ENCODE measurements around the gene ZSCAN16. TPM values are rescaled to one million over a fixed set of nuclear protein-coding genes. Genes with fewer than 3 reads are reported as not detected.

Gene ZSCAN16
- total and polyA plus RNA-seq, 2 experiments from 2014 or later, result 4.7 to 12.9 TPM

GRCh38 chr6:28081486-28081751 is 43.0 kb upstream of the ZSCAN16 start:
- no peak; the same call in 2 of the 3 replicates for ATAC-seq
- H3K4me1 ChIP-seq (ENCODE audit: insufficient read depth), result no peaks in the 10 kb centered on the region
- Mint-ChIP-seq H3K27ac (peak overlapping the region; percentile 98), H3K4me3 (peak overlapping the region; percentile 84), H3K27me3 (ENCODE audit: insufficient read depth, low read depth, poor library complexity) (peaks cover 14% of the 10 kb centered on the region), H3K4me1 (peaks cover 4% of the 10 kb centered on the region), H3K36me3 (ENCODE audit: low read depth) (peaks cover 47% of the 10 kb centered on the region), H3K9me3 (peaks cover 37% of the 10 kb centered on the region)
- H3K79me2 ChIP-seq (replicated peaks; ENCODE audit: insufficient read depth), result peaks cover 23% of the 10 kb centered on the region
- no peaks in the 10 kb centered on the region for H3K27me3 ChIP-seq (ENCODE audit: insufficient read depth)
- 0 out of 2 replicates have a peak, but pooled peaks cover 7% of the 10 kb centered on the region for H3K9me2 ChIP-seq (ENCODE audit: insufficient read depth)
- no peak overlapping the region for H3K27ac ChIP-seq (ENCODE audit: low read depth)
- no peak for DNase-seq (ENCODE audit: low spot score)
- TF ChIP-seq REST (IDR thresholded peaks at IDR 0.05; ENCODE audit: unreplicated experiment), result no peak
- TF ChIP-seq EZH2 (IDR thresholded peaks at IDR 0.05; ENCODE audit: low read depth, unreplicated experiment), result no peak
- TF ChIP-seq CTCF (conservative IDR thresholded peaks at IDR 0.05; ENCODE audit: low read depth in 2 of 2), result no peak
- no peak for TF ChIP-seq ZNF331 (CRISPR knock-in tag; IDR thresholded peaks at IDR 0.05; ENCODE audit: low read depth)
- no peak for TF ChIP-seq EZH2phosphoT487 (IDR thresholded peaks at IDR 0.05; ENCODE audit: unreplicated experiment)
- no peak for TF ChIP-seq STAT1 (IDR thresholded peaks at IDR 0.05; ENCODE audit: unreplicated experiment)
- no peak for TF ChIP-seq ETS1 (IDR thresholded peaks at IDR 0.05)
- no peak for TF ChIP-seq NANOG (IDR thresholded peaks at IDR 0.05; ENCODE audit: borderline replicate concordance)
- no peak for TF ChIP-seq ZNF114 (CRISPR knock-in tag; IDR thresholded peaks at IDR 0.05)
- H3K36me3 ChIP-seq (ENCODE audit: insufficient read depth), result peaks cover 16% of the 10 kb centered on the region
- H3K4me2 ChIP-seq, result peak overlapping the region; percentile 81
- H4K20me1 ChIP-seq (replicated peaks; ENCODE audit: insufficient read depth), result no peaks in the 10 kb centered on the region
- H3F3A ChIP-seq (replicated peaks; ENCODE audit: low read depth), result no peaks in the 10 kb centered on the region
- H3K4me3 ChIP-seq, result peak overlapping the region; percentile 87
- H2AFZ ChIP-seq, result peak overlapping the region; percentile 67

GRCh38 chr6:28082939-28083338 is 41.5 kb upstream of the ZSCAN16 start:
- Histone ChIP-seq H3K36me3 (ENCODE audit: insufficient read depth) (peaks cover 32% of the 10 kb centered on the region), H4K20me1 (replicated peaks; ENCODE audit: insufficient read depth) (no peaks in the 10 kb centered on the region), H3K9me2 (ENCODE audit: insufficient read depth) (peaks cover 16% of the 10 kb centered on the region; the same call in 1 of the 2 replicates), H3K27me3 (ENCODE audit: insufficient read depth) (no peaks in the 10 kb centered on the region), H3K27ac (ENCODE audit: low read depth) (no peak overlapping the region), H3K4me2 (no peak overlapping the region), H3K79me2 (replicated peaks; ENCODE audit: insufficient read depth) (peaks cover 23% of the 10 kb centered on the region), H3F3A (replicated peaks; ENCODE audit: low read depth) (no peaks in the 10 kb centered on the region), H3K4me1 (ENCODE audit: insufficient read depth) (no peaks in the 10 kb centered on the region), H2AFZ (no peak overlapping the region), H3K4me3 (no peak overlapping the region)
- H3K4me1 Mint-ChIP-seq, result peaks cover 4% of the 10 kb centered on the region
- H3K27me3 Mint-ChIP-seq (ENCODE audit: insufficient read depth, low read depth, poor library complexity), result peaks cover 14% of the 10 kb centered on the region
- H3K9me3 Mint-ChIP-seq, result peaks cover 50% of the 10 kb centered on the region
- no peak overlapping the region for H3K27ac Mint-ChIP-seq
- peaks cover 62% of the 10 kb centered on the region for H3K36me3 Mint-ChIP-seq (ENCODE audit: low read depth)
- DNase-seq (ENCODE audit: low spot score) (no peak), ATAC-seq (no peak)
- H3K4me3 Mint-ChIP-seq, result peak overlapping the region; percentile 39; the same call in 1 of the 3 replicates
- TF ChIP-seq REST (IDR thresholded peaks at IDR 0.05; ENCODE audit: unreplicated experiment) (no peak), CREB1 (CRISPR knock-in tag; IDR thresholded peaks at IDR 0.05; ENCODE audit: low read depth) (no peak)
